Measurements from ENCODE around the gene SERPINE3.

Gene SERPINE3

GRCh38 chr13:51339354-51339753, at the start of gene SERPINE3:
Gene SERPINE3, plus strand, starts transcription at chr13:51339691. Its CDS starts 1,401 bp downstream, at chr13:51341092.
- DNase-seq (ENCODE audit: low read depth): no peak

DNA sequence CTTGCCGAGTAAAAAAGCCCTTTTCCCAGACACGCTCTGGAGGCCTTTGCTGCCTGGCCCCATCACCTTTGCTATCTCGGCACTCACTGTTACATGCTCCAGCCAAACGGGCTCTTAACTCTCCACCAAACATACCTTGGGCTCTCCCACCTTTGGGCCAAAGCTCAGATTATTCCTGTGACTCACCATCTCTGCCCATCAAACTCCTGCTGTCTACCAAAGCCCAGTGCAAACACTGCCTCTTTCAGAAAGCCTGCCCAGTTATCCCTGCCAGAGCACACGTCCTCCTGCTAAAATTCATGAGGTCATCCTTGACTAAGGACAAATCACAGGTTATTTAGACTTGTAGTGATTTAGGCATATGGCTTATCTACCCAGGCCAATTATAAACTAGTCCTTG, 48.1 kb upstream of the SERPINE3 start:
- DNase-seq (ENCODE audit: low read depth): no peak

GRCh38 chr13:51292000-51292565, 47.4 kb upstream of the SERPINE3 start:
- DNase-seq (ENCODE audit: low read depth): no peak

DNA sequence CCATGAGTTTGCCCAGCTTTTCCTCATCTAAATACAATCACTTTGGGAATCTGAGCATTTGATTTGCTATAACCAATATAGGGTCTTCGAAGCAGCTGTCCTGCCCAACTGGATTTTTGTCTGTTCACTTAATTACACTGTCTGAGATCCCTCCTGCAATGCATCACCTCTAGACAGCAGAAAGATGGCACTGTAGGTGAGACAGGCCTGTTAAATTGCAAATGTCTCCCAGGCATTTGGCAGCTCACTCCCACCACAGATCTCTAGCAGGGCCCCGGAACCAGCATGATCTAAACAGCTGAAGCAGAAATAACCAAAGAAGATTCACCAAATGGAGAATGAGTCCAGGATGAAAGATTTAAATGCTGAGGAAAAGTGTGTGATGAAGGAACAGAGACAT, 41.9 kb upstream of the SERPINE3 start:
- no peak for DNase-seq (ENCODE audit: low read depth)

DNA sequence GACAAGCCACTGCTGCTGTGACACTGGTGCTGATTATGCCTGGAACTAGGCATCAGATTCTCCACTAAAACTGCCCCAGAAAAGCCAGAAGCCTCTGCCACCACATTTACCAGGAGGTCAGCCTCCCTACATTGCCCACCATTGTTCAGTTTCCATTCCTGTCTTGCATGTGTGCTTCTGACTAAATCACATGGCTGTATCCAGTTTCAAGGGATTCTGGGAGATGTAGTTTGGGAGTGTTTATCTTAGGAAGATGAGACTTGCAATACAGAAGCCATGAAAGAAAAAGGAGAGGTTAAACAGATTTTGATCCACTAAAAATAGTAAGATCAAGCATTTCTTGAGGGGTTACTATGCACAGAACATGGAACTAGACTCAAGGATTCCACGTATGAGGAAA, 40.7 kb upstream of the SERPINE3 start:
- DNase-seq (ENCODE audit: low read depth): no peak

GRCh38 chr13:51303063-51303552, 36.4 kb upstream of the SERPINE3 start:
- DNase-seq (ENCODE audit: low read depth): no peak

DNA sequence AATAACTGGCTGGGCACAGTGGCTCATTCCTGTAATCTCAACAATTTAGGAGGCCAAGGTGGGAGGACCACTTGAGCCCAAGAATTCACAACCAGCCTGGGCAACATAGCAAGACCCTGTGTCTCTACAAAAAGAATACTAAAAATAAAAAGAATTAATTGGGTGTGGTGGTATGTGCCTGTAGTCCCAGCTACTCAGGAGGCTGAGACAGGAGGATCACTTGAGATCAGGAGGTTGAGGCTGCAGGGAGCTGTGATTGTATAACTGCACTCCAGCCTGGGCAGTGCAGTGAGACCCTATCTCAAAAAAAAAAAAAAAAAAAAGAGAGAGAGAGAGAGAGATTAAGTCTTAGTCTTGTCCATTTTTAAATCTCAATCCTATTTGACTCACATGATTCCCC, 35.6 kb upstream of the SERPINE3 start:
- DNase-seq (ENCODE audit: low read depth): no peak

GRCh38 chr13:51305271-51305967, 34.1 kb upstream of the SERPINE3 start:
- no peak for DNase-seq (ENCODE audit: low read depth)

DNA sequence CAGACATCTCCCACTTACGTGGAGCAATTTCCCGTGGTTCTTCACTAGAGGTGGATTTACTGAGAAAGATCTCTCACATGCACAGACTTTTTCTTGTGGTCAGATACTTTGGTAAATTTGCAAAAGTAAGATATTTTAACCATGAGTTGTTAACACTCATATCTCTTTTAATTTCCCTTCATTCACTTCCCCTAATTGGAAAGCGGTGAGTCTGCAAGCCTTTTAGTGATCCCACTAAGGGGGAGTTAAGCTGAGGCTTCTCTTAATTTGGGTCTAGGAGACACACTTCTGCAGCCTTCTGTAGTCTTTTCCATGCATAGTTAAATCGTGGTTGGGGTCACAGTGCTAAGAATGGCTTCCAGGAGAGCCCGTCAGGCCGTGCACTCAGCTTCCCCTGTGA, 30.7 kb upstream of the SERPINE3 start:
- DNase-seq (ENCODE audit: low read depth): no peak

DNA sequence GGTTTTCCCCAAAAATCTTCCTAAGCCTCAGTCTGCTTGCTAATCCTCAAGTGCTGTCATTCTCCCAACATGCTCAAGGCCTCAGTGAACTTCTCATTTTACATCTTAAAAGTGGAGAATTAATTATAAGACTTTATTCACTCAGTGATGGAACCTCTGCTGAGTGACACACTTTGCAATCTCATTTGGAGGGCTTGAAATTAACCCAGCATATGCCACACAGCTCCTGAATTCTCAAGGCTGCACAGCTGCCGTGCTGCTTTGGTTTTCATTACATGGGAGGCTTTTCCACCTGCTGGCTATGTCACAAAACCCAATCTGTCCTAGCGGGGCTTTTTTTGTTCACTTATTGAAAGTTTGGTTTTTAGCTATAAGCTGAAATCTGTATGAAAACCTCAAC, 28.3 kb upstream of the SERPINE3 start:
- DNase-seq (ENCODE audit: low read depth): no peak

- DNase-seq (ENCODE audit: low read depth): no peak
Measured at GRCh38 chr13:51311957-51312520, 27.5 kb upstream of the SERPINE3 start.

GRCh38 chr13:51313619-51314018, 25.9 kb upstream of the SERPINE3 start:
- DNase-seq (ENCODE audit: low read depth): no peak

DNA sequence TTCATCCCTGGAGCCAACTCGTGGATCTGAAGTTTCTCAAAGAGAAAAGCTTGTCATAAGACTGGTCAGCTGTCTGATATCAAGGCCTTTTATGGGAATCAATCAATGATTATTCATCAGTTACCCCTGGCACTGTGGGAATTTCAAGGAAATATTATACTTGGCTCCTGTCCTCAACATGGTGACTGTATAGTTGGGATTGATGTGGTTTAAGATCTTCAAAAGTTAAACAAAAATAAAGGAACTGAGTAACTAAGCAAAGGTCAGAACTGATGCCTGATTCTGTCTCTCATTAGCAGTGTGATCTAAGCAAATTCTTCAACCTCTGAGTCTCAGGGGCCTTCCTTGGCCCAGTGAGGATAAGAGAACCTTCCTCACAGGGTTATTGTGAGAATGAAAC, 22.2 kb upstream of the SERPINE3 start:
- no peak for DNase-seq (ENCODE audit: low read depth)

DNA sequence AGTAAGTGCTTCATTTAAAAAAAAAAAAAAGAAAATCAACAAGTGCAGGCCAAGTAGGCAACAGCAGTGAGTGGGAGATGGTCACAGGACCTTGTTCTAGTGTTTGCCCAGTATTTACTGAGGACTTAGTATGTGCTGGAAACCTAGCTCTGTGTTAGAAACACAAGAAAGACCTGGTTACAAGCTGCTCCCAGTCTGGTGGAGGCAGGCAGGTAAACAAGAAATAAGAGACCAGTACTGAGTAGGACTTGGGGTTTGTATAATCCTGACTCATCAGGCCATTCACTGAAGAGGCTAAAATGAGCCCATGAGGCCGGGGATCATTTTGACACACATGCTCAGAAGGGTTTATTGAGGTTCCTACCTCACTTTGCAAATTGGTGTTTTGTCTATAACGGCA, 21.5 kb upstream of the SERPINE3 start:
- no peak for DNase-seq (ENCODE audit: low read depth)

DNA sequence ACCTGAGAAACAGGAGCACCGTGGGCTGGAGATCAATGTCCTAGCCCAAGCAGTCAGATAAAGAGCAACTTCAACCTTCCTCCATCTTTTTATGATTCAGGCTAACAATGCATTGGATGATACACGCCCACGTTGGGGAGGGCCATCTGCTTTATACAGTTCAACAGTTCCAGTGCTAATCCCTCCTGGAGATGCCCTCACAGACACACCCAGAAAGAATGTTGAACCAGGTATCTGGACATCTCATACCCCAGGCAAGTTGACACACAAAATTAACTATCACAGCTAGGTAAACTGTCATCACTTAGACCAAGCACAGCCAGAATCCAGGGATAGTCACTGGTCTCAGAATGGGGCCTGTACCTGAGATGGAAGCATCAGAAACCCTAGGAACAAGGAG, 20.6 kb upstream of the SERPINE3 start:
- DNase-seq (ENCODE audit: low read depth): no peak

GRCh38 chr13:51321836-51322235, 17.7 kb upstream of the SERPINE3 start:
- DNase-seq (ENCODE audit: low read depth): no peak

GRCh38 chr13:51322826-51323225, 16.7 kb upstream of the SERPINE3 start:
- no peak for DNase-seq (ENCODE audit: low read depth)

GRCh38 chr13:51323824-51324511, 15.5 kb upstream of the SERPINE3 start:
- DNase-seq (ENCODE audit: low read depth): no peak

- DNase-seq (ENCODE audit: low read depth): no peak
Measured at GRCh38 chr13:51324714-51325420, 14.6 kb upstream of the SERPINE3 start.

- no peak for DNase-seq (ENCODE audit: low read depth)
Measured at GRCh38 chr13:51325837-51326236, 13.7 kb upstream of the SERPINE3 start.

- DNase-seq (ENCODE audit: low read depth): no peak
Measured at GRCh38 chr13:51326777-51327176, 12.7 kb upstream of the SERPINE3 start.

GRCh38 chr13:51327961-51328360, 11.5 kb upstream of the SERPINE3 start:
- no peak for DNase-seq (ENCODE audit: low read depth)
